Measurements from ENCODE around the gene TMEM165.

Gene TMEM165, protein sequence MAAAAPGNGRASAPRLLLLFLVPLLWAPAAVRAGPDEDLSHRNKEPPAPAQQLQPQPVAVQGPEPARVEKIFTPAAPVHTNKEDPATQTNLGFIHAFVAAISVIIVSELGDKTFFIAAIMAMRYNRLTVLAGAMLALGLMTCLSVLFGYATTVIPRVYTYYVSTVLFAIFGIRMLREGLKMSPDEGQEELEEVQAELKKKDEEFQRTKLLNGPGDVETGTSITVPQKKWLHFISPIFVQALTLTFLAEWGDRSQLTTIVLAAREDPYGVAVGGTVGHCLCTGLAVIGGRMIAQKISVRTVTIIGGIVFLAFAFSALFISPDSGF

DNA sequence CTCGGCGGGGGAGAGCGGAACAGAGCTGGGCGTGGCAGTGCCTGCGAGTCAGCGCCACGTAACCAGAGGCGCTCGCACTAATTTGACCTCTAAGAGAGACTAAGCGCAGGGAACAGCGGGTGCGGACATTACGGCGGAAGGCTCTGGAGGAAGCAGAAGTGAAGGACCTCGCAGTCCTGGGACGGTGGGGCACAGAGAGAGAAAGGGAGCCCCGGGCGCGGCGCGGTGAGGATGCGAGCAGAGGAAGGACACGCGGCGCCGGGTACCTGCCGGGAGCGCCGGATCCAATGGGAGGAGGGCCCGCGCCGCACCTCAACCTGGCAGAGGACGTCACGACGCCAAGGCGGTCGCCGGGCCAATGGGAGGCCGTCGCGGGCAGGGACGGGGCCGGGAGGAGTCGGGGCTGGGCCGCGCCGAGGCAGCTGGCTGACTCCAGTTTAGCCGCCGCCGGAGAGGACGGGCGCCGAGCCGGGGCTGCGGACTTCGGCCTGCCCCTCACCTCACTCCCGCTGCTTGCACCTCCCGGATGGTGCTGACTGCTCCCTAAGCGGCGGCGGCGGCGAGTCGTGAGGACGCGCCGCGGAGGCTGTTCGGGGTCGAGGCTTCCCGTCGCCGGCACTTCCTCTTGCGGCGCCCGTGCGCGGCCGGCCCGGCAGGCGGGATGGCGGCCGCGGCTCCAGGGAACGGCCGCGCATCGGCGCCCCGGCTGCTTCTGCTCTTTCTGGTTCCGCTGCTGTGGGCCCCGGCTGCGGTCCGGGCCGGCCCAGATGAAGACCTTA is at the start of gene TMEM165:
Gene TMEM165, plus strand, starts transcription at position 429 of the 779 bp plus-strand sequence. Its CDS starts 233 bp downstream, at position 662.
- Histone ChIP-seq H3K36me3 (ENCODE audit: insufficient read depth, low read length) (peaks cover 26% of the 10 kb centered on the region), H3K9me3 (ENCODE audit: low read length) (no peaks in the 10 kb centered on the region), H3K4me3 (ENCODE audit: low read depth, low read length, poor library complexity, severe bottlenecking) (peak within 1 kb of the TSS; percentile 92), H3K9me2 (ENCODE audit: low read depth, low read length) (no peaks in the 10 kb centered on the region), H3K27ac (ENCODE audit: low read depth, low read length, poor library complexity, severe bottlenecking) (peak within 1 kb of the TSS; percentile 64), H3K79me2 (ENCODE audit: insufficient read depth, low read length) (peaks cover 42% of the 10 kb centered on the region), H3K27me3 (ENCODE audit: insufficient read depth, low read length) (no peaks in the 10 kb centered on the region), H2AFZ (ENCODE audit: low read length) (peak within 1 kb of the TSS; percentile 52), H3F3A (ENCODE audit: insufficient read depth, low read length) (no peaks in the 10 kb centered on the region), H3K9ac (ENCODE audit: low read length) (peak within 1 kb of the TSS; percentile 87), H4K20me1 (ENCODE audit: insufficient read depth, low read length) (no peaks in the 10 kb centered on the region), H3K4me1 (ENCODE audit: insufficient read depth, low read length, severe bottlenecking) (peaks cover 46% of the 10 kb centered on the region), H3K4me2 (ENCODE audit: low read length) (peak within 1 kb of the TSS; percentile 96)
- TF ChIP-seq EZH2 (IDR thresholded peaks at IDR 0.05; ENCODE audit: borderline replicate concordance, low read length) = no peak
- TF ChIP-seq, protein P1, sequence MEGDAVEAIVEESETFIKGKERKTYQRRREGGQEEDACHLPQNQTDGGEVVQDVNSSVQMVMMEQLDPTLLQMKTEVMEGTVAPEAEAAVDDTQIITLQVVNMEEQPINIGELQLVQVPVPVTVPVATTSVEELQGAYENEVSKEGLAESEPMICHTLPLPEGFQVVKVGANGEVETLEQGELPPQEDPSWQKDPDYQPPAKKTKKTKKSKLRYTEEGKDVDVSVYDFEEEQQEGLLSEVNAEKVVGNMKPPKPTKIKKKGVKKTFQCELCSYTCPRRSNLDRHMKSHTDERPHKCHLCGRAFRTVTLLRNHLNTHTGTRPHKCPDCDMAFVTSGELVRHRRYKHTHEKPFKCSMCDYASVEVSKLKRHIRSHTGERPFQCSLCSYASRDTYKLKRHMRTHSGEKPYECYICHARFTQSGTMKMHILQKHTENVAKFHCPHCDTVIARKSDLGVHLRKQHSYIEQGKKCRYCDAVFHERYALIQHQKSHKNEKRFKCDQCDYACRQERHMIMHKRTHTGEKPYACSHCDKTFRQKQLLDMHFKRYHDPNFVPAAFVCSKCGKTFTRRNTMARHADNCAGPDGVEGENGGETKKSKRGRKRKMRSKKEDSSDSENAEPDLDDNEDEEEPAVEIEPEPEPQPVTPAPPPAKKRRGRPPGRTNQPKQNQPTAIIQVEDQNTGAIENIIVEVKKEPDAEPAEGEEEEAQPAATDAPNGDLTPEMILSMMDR (IDR thresholded peaks at IDR 0.05; ENCODE audit: low read length) = no peak

DNA sequence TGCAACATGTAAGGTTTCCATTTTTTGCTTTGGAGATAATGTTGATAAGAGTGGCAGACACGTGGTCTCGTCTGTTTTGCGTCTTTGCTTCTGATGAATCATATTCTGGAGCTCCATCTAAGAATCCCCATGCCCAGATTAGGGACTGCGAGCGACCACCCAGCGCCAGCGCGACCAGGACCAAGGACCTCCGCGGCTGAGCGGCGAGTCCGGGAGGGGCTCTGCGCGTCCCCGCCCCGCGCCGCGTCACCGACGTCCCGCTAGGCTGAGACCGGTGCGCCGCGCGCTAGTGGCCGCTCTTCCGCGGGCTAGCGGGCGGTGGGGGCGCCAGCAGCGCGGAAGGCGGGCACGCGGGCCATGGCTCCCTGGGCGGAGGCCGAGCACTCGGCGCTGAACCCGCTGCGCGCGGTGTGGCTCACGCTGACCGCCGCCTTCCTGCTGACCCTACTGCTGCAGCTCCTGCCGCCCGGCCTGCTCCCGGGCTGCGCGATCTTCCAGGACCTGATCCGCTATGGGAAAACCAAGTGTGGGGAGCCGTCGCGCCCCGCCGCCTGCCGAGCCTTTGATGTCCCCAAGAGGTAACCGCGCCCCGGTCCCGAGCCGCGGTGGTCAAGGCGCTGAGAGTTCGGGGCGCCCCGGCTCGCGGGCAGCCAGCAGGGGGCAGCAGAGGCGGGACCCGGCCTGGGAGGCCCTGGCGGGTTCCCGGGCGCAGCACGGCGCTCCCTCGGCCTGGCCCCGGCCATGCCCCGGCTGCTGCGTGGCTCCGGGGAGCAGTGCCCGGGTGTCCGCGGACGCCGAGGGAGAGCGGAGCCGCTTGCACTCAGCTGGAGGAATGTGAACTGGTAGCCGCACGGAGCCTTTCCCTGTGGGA is 49.5 kb upstream of the TMEM165 start, which contains the start of gene SRD5A3:
Gene SRD5A3, plus strand, starts transcription at position 263 of the 871 bp plus-strand sequence. Its CDS starts 95 bp downstream, at position 358.
- H3F3A ChIP-seq (ENCODE audit: insufficient read depth, low read length) = peaks cover 6% of the 10 kb centered on the region; the same call in 1 of the 2 replicates
- no peaks in the 10 kb centered on the region for H3K79me2 ChIP-seq (ENCODE audit: insufficient read depth, low read length)
- no peaks in the 10 kb centered on the region for H4K20me1 ChIP-seq (ENCODE audit: insufficient read depth, low read length)
- peak within 1 kb of the TSS; percentile 99 for H3K9ac ChIP-seq (ENCODE audit: low read length)
- H3K27ac ChIP-seq (ENCODE audit: low read depth, low read length, poor library complexity, severe bottlenecking) = peak within 1 kb of the TSS; percentile 39
- H3K9me3 ChIP-seq (ENCODE audit: low read length) = no peaks in the 10 kb centered on the region
- peak within 1 kb of the TSS; percentile 99 for H3K4me3 ChIP-seq (ENCODE audit: low read depth, low read length, poor library complexity, severe bottlenecking)
- H3K4me2 ChIP-seq (ENCODE audit: low read length) = peak within 1 kb of the TSS; percentile 90
- TF ChIP-seq EZH2 (IDR thresholded peaks at IDR 0.05; ENCODE audit: borderline replicate concordance, low read length) = no peak
- TF ChIP-seq, protein P1 (IDR thresholded peaks at IDR 0.05; ENCODE audit: low read length) = peak; percentile 89
- H3K4me1 ChIP-seq (ENCODE audit: insufficient read depth, low read length, severe bottlenecking) = peaks cover 31% of the 10 kb centered on the region
- no peaks in the 10 kb centered on the region for H3K27me3 ChIP-seq (ENCODE audit: insufficient read depth, low read length)
- H3K36me3 ChIP-seq (ENCODE audit: insufficient read depth, low read length) = peaks cover 4% of the 10 kb centered on the region
- H3K9me2 ChIP-seq (ENCODE audit: low read depth, low read length) = no peaks in the 10 kb centered on the region
- peak within 1 kb of the TSS; percentile 87 for H2AFZ ChIP-seq (ENCODE audit: low read length)

DNA sequence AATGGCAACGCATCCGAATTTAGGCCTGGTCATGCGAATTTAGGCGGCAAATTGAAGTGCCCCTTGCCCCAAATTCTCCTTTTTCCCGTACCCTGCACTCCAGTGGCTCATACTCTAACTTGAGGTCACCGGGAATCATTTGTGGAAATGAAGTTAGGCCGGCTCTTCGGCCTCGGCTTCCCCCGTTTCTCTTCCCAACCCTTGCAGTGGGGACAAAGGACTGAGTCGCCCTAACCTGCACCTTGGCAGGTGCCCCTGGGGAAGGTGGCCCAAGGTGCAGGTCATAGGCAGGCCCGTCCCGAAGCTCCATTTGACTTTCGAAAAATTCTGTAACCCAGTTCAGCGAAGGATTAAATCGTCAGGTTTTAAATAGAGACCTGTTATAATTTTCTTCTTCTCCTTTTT is 48.9 kb upstream of the TMEM165 start:
- Histone ChIP-seq H3K4me3 (ENCODE audit: low read depth, low read length, poor library complexity, severe bottlenecking) (peak overlapping the region; percentile 99), H2AFZ (ENCODE audit: low read length) (no peak overlapping the region)

More for the DNA sequence above, 48.9 kb upstream of the TMEM165 start:
- Histone ChIP-seq H3K9me3 (ENCODE audit: low read length) (peaks cover 1% of the 10 kb centered on the region; the same call in 1 of the 2 replicates), H3K36me3 (ENCODE audit: insufficient read depth, low read length) (peaks cover 10% of the 10 kb centered on the region), H3K4me2 (ENCODE audit: low read length) (peak overlapping the region; percentile 90), H3F3A (ENCODE audit: insufficient read depth, low read length) (peaks cover 6% of the 10 kb centered on the region; the same call in 1 of the 2 replicates), H3K79me2 (ENCODE audit: insufficient read depth, low read length) (no peaks in the 10 kb centered on the region), H3K9ac (ENCODE audit: low read length) (peak overlapping the region; percentile 99), H3K9me2 (ENCODE audit: low read depth, low read length) (no peaks in the 10 kb centered on the region), H3K27me3 (ENCODE audit: insufficient read depth, low read length) (no peaks in the 10 kb centered on the region), H3K27ac (ENCODE audit: low read depth, low read length, poor library complexity, severe bottlenecking) (no peak overlapping the region), H3K4me1 (ENCODE audit: insufficient read depth, low read length, severe bottlenecking) (peaks cover 31% of the 10 kb centered on the region), H4K20me1 (ENCODE audit: insufficient read depth, low read length) (no peaks in the 10 kb centered on the region)
- TF ChIP-seq EZH2 (IDR thresholded peaks at IDR 0.05; ENCODE audit: borderline replicate concordance, low read length) = no peak
- TF ChIP-seq, protein P1 (IDR thresholded peaks at IDR 0.05; ENCODE audit: low read length) = no peak
